Mesothelial cell of epicardium (in vitro differentiated cells): Measurements from ENCODE around the gene AAMP. TPM values are rescaled to one million over a fixed set of nuclear protein-coding genes. Genes with fewer than 3 reads are reported as not detected.

Experiments
- DNase-seq, 2 experiments: peaks; one replicate each; pipeline ENCODE4 v3.0.0; 2021; ENCODE audit warnings: low spot score in 2 of 2; ENCODE audit not compliant: unreplicated experiment in 2 of 2
- H3K27ac Mint-ChIP-seq: 2 replicates; pipeline ENCODE4 v1.8.0; 2021; ENCODE audit warnings: mixed read lengths
- H3K27me3 Mint-ChIP-seq: 2 replicates; pipeline ENCODE4 v1.8.0; 2021; ENCODE audit warnings: low read depth, mixed read lengths
- H3K36me3 Mint-ChIP-seq: 2 replicates; pipeline ENCODE4 v1.8.0; 2021; ENCODE audit warnings: mixed read lengths
- H3K4me1 Mint-ChIP-seq: 2 replicates; pipeline ENCODE4 v1.8.0; 2021; ENCODE audit warnings: mixed read lengths
- H3K4me3 Mint-ChIP-seq: 2 replicates; pipeline ENCODE4 v1.8.0; 2021; ENCODE audit warnings: mild to moderate bottlenecking, moderate library complexity, mixed read lengths
- H3K9me3 Mint-ChIP-seq: 2 replicates; pipeline ENCODE4 v1.8.0; 2021; ENCODE audit warnings: mixed read lengths
- total RNA-seq: library from RNA; stranded (reverse); gene quantifications from 3 replicates; pipeline ENCODE4 v1.2.1, GENCODE V29; 2021
- TF ChIP-seq, protein P1 (sequence below): fragments of 200-600 bp; sonication (generic); IDR thresholded peaks from one replicate; pipeline ENCODE4 v1.5.0; 2021; ENCODE audit warnings: antibody characterized with exemption; ENCODE audit not compliant: unreplicated experiment

The AAMP gene
- total RNA-seq, 1 donor from 2014 or later: 66.6 TPM

DNA sequence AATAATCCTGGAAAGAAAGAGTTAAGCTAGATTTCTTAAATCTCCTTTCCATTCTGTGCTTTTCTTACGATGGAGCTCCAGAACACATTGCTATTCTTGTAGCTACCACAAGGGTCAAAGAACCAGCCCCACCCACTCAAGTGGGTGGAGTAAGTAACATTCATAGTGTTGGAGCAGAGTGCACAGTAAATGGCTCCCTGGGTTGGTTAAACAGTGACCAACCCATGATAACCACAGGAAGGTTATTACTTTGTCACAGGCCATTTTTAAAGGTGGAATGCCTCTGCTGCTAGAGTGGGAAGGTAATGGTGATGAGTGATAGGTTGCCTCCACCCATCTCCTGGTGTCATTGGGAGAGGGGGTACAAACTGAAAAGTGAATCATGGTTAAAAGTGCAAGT, 39.1 kb downstream of the AAMP start:
- no peaks in the 10 kb centered on the region for H3K9me3 Mint-ChIP-seq
- no peak overlapping the region for H3K4me3 Mint-ChIP-seq
- peak overlapping the region; percentile 87 for H3K27ac Mint-ChIP-seq
- DNase-seq: no peak
- TF ChIP-seq, protein P1, sequence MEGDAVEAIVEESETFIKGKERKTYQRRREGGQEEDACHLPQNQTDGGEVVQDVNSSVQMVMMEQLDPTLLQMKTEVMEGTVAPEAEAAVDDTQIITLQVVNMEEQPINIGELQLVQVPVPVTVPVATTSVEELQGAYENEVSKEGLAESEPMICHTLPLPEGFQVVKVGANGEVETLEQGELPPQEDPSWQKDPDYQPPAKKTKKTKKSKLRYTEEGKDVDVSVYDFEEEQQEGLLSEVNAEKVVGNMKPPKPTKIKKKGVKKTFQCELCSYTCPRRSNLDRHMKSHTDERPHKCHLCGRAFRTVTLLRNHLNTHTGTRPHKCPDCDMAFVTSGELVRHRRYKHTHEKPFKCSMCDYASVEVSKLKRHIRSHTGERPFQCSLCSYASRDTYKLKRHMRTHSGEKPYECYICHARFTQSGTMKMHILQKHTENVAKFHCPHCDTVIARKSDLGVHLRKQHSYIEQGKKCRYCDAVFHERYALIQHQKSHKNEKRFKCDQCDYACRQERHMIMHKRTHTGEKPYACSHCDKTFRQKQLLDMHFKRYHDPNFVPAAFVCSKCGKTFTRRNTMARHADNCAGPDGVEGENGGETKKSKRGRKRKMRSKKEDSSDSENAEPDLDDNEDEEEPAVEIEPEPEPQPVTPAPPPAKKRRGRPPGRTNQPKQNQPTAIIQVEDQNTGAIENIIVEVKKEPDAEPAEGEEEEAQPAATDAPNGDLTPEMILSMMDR: peak; percentile 43
- H3K4me1 Mint-ChIP-seq: peaks cover 29% of the 10 kb centered on the region
- no peaks in the 10 kb centered on the region for H3K27me3 Mint-ChIP-seq
- peaks cover 45% of the 10 kb centered on the region for H3K36me3 Mint-ChIP-seq

DNA sequence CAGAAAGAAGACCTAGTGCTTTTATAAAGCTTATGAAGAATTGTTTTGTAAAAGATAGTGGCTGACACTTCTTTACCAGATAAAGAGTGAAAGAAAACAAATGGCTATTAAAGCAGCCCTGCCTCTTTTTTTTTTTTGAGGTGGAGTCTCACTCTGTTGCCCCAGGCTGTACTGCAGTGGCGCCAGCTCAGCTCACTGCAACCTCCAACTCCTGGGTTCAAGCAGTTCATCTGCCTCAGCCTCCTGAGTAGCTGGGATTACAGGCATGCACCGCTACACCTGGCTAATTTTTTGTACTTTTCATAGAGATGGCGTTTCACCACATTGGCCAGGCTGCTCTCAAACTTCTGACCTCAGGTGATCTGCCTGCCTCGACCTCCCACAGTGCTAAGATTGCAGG, 40.1 kb downstream of the AAMP start:
- Mint-ChIP-seq H3K27ac (peak overlapping the region; percentile 87), H3K36me3 (peaks cover 41% of the 10 kb centered on the region), H3K27me3 (no peaks in the 10 kb centered on the region), H3K4me3 (no peak overlapping the region), H3K9me3 (no peaks in the 10 kb centered on the region), H3K4me1 (peaks cover 29% of the 10 kb centered on the region)
- TF ChIP-seq, protein P1: no peak
- no peak for DNase-seq

DNA sequence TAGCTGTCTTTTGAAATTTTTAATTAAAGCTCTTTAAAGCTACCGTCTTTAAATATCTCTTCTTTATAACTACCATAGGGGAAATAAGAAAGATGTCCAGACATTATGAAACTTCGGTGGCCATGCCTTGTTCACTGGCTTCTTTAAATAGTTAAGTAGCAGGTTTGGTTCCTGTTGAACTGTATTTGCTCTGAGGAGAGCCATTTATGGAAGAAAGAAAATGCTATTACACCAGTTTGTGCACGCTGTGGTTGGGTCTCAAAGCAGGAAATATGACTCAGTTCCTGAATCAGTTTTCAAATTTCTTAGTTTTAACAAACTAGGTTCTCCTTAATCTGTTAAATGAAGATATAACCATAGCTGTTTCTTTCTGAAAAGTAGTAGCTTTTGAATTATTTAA, 40.7 kb downstream of the AAMP start:
- TF ChIP-seq, protein P1: no peak
- DNase-seq: no peak
- H3K27ac Mint-ChIP-seq: peak overlapping the region; percentile 94
- H3K4me3 Mint-ChIP-seq: no peak overlapping the region
- H3K9me3 Mint-ChIP-seq: no peaks in the 10 kb centered on the region
- H3K27me3 Mint-ChIP-seq: no peaks in the 10 kb centered on the region
- H3K4me1 Mint-ChIP-seq: peaks cover 31% of the 10 kb centered on the region
- peaks cover 36% of the 10 kb centered on the region for H3K36me3 Mint-ChIP-seq

DNA sequence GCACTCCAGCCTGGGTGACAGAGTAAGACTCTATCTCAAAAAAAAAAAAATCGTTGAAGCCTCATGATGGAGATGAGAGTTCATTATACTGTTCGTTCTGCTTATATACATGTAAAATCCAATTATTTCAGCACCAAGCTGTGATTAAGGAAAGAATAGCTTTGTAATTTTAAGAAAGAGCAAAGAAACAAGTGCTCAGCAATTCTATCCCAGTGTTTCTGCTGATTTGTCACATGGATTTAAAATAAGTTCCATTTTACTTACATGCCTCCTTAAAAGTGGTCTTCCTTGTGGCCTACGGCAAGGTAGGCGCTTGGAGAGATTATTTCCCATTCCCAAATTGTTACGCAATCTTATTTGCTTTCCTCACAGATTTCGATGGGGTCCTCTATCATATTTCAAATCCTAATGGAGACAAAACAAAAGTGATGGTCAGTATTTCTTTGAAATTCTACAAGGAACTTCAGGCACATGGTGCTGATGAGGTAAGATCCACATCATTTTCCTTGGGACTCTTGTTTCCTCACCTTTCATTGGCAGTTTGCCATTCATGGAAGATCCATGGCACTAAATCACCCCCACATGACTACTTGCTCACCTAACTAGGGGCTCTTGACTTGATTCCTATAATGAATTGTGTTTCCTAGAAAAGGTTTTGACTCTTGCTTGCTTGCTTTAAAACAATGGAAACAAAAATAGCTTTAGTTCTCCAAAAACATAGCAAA, 41.4 kb downstream of the AAMP start:
- DNase-seq: no peak
- no peak overlapping the region for H3K4me3 Mint-ChIP-seq
- H3K9me3 Mint-ChIP-seq: no peaks in the 10 kb centered on the region
- peaks cover 31% of the 10 kb centered on the region for H3K4me1 Mint-ChIP-seq
- TF ChIP-seq, protein P1: no peak
- peak overlapping the region; percentile 94 for H3K27ac Mint-ChIP-seq
- peaks cover 31% of the 10 kb centered on the region for H3K36me3 Mint-ChIP-seq
- no peaks in the 10 kb centered on the region for H3K27me3 Mint-ChIP-seq

DNA sequence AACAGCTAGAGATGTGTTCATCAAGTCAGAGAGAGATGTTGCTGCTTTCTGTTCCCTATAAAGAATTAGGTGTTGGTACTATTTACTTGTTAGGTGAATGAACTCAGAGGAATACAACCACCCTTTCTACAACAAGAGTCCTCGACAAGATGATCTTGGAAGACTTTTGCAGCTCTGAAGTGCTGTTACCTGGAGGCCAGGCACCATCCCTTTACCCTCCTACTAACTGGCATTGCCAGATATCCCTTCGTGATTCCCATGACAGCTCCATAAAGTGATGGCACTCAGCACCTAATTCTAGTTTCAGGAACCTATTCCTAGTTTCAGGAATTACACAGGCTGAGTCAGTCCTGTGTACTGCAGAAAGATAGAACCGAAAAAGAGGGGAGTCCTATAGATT, 43.0 kb downstream of the AAMP start:
- Mint-ChIP-seq H3K4me1 (peaks cover 42% of the 10 kb centered on the region), H3K9me3 (no peaks in the 10 kb centered on the region), H3K4me3 (no peak overlapping the region), H3K27ac (peak overlapping the region; percentile 80), H3K36me3 (peaks cover 23% of the 10 kb centered on the region), H3K27me3 (no peaks in the 10 kb centered on the region)
- no peak for DNase-seq
- TF ChIP-seq, protein P1: no peak

DNA sequence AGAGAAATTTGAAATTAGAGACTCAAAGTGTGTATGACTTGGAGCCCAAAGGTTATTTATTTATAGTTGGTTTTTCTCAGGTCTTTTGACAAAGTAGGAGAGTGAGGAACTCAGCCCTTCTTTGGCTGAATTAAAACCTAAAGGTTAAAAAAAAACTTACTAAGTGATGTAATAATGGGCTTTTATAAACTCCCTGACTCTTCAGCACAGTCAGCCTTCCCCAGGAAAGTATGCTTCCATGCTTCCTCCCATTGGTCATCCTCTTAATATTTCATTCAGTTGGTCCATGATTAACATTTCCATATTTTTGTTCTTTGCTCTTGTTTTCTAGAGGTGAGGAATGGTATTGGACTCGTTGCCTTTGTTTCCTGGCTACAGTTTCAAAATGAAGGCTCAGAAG, 45.8 kb downstream of the AAMP start:
- Mint-ChIP-seq H3K27me3 (no peaks in the 10 kb centered on the region), H3K9me3 (no peaks in the 10 kb centered on the region), H3K36me3 (peaks cover 10% of the 10 kb centered on the region), H3K4me3 (no peak overlapping the region), H3K27ac (peak overlapping the region; percentile 61), H3K4me1 (peaks cover 51% of the 10 kb centered on the region)
- TF ChIP-seq, protein P1: no peak
- DNase-seq: no peak
